ENCODE data around the gene CBLC. TPM values are rescaled to one million over a fixed set of nuclear protein-coding genes. Genes with fewer than 3 reads are reported as not detected.

Gene CBLC
- total and polyA plus RNA-seq, 10 of the 15 experiments (the other 5 are each of a cell fraction or from before 2014, with no cell fraction given), result not detected

DNA sequence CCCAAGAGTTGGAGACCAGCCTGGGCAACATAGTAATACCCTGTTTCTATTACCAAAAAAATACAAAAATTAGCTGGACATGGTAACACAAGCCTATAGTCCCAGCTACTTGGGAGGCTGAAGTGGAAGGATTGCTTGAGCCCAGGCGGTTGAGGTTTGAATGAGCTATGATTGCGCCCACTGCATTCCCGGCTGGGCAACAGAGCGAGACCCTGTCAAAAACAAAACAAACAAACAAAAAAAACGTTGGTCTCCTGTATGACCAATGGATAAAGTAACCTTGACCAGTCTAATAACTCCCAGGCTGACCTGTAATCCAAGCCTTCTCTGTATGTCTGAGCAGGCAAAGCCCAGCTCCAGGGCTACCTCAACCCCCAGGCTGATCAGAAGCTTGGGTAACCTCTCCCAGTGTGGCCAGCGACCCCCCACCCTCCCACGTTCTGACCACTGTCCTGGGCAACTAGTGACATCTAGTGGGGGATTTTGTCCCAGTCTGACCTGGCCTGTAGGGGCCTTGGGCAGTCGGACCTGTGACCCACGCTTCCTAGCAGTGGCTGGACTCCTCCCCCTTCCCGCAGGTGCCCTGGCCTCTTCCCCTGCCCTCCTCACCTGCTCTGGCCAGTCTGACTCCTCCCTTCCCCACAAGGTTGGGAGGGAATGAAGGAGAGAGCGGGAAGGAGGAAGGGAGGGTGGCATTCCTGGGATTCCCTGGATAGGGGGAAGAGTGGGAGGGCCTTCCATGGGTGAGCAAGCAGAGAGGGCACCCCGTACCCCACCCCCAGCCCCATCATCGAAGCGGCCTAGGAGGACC is 30.2 kb downstream of the CBLC start (continued):
- TF ChIP-seq, protein P1, sequence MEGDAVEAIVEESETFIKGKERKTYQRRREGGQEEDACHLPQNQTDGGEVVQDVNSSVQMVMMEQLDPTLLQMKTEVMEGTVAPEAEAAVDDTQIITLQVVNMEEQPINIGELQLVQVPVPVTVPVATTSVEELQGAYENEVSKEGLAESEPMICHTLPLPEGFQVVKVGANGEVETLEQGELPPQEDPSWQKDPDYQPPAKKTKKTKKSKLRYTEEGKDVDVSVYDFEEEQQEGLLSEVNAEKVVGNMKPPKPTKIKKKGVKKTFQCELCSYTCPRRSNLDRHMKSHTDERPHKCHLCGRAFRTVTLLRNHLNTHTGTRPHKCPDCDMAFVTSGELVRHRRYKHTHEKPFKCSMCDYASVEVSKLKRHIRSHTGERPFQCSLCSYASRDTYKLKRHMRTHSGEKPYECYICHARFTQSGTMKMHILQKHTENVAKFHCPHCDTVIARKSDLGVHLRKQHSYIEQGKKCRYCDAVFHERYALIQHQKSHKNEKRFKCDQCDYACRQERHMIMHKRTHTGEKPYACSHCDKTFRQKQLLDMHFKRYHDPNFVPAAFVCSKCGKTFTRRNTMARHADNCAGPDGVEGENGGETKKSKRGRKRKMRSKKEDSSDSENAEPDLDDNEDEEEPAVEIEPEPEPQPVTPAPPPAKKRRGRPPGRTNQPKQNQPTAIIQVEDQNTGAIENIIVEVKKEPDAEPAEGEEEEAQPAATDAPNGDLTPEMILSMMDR (IDR thresholded peaks at IDR 0.05 in 2 of 3, conservative IDR thresholded peaks at IDR 0.05 in 1 of 3; ENCODE audit: control insufficient read depth in 2 of 3, extremely low read depth in 1 of 3, insufficient read depth in 1 of 3, low read depth in 3 of 3, low read length in 3 of 3), result peak; percentile 11 to 44 (median 40); a peak in 3 of 6 replicates
- no peak for TF ChIP-seq FOS (IDR thresholded peaks at IDR 0.05; ENCODE audit: borderline replicate concordance, extremely low read depth, insufficient read length)
- no peak for TF ChIP-seq RAD51 (IDR thresholded peaks at IDR 0.05)

DNA sequence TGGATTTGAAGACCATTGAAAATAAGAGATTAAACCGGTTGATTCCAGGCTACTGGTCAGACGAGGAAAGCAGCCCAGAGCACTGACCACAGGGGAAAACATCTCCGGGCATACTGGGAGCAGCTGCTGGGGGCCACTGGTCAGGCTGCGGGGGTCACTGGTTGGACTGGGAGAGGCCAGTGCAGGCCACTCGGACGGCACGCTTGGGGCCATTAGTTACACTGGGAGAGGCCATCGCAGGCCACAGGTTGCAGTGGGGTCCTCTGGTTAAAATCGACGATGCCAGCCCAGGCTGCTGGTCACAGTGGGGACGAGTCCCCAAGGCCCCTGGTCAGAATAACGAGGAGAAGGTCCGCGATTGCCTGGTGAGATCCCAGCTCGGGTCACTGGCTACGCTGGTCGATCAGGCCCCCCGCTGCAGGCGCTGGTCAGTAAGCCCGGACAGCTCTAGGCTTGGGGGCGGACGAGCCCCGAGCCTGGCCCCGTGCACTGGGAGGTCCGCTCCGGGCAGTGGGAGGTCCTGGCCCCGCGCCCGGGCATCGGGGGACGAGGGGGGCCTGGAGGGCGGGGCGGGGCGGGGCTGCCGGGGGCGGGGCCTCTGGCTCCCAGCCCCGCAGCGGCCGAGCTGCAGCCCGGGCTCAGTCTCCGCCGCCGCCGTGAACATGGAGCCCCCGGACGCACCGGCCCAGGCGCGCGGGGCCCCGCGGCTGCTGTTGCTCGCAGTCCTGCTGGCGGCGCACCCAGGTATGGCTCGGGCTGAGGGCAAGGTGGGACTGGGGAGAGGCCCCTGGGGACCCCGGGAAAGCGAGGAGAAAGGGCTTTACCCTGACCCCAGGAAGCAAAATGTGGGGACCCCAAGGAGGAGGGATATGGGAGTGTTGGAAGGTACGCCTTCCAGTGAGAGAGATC is 31.0 kb downstream of the CBLC start, which contains the start of gene BCAM:
BCAM (plus strand) TSS at position 641 of the 909 bp plus-strand sequence; CDS start at position 663, 22 bp downstream.
- SMC1A ChIA-PET (ENCODE audit: uncharacterized antibody, unreplicated experiment), result interaction anchor here (1.3 kb wide), 1 partner anchor 118 kb away, joined by 4 read pairs; no protein-coding TSS in a partner anchor
- Histone ChIP-seq H4K20me1 (ENCODE audit: control insufficient read depth, insufficient read depth) (no peaks in the 10 kb centered on the region), H3K9ac (ENCODE audit: control insufficient read depth, insufficient read depth, low read length) (no peak within 1 kb of the TSS), H3K36me3 (ENCODE audit: control insufficient read depth in 2 of 2, insufficient read depth in 2 of 2, low read length in 1 of 2) (no peaks in the 10 kb centered on the region), H3K4me1 (ENCODE audit: control insufficient read depth, insufficient read depth, low read length) (no peaks in the 10 kb centered on the region), H2AFZ (ENCODE audit: control insufficient read depth, low read depth, low read length) (no peak within 1 kb of the TSS), H3K27ac (ENCODE audit: control insufficient read depth, insufficient read depth) (no peak within 1 kb of the TSS), H3K9me3 (replicated peaks; ENCODE audit: control insufficient read depth, insufficient read depth, low read length) (no peaks in the 10 kb centered on the region), H3K4me3 (no peak within 1 kb of the TSS), H3K4me2 (ENCODE audit: control insufficient read depth, insufficient read depth) (no peak within 1 kb of the TSS), H3K27me3 (replicated peaks in 1 of 2; ENCODE audit: control insufficient read depth in 2 of 2, insufficient read depth in 2 of 2, low read length in 1 of 2) (no peaks in the 10 kb centered on the region; a peak in 2 of 4 replicates), H3K79me2 (ENCODE audit: control insufficient read depth, insufficient read depth, low read length) (no peaks in the 10 kb centered on the region)
- CTCF ChIA-PET, result interaction anchor here (3.7 kb wide), 1 partner anchor 85 kb away, joined by 16 read pairs; no protein-coding TSS in a partner anchor
- intact Hi-C loops (cut with micrococcal nuclease; ENCODE audit: unreplicated experiment) (no loop called here), in situ Hi-C loops (cut with MboI) (no loop called here)
- BruUV-seq (replicated peaks), result no TSS peak
- FAIRE-seq, result no peak
- RAD21 ChIA-PET (ENCODE audit: unreplicated experiment), result interaction anchor here (1.6 kb wide), 1 partner anchor 119 kb away, joined by 5 read pairs; no protein-coding TSS in a partner anchor
- DNase-seq (ENCODE audit: low read depth, low spot score), result no peak
- ATAC-seq, result peak; percentile 49
- 7% methylated on average over 43 of the region's 59 CpGs for WGBS (ENCODE audit: insufficient coverage, insufficient replicate concordance, low lambda C conversion rate, missing lambda C conversion rate)
- POLR2A ChIA-PET, result no interaction called here
- TF ChIP-seq TBL1XR1 (IDR thresholded peaks at IDR 0.05; ENCODE audit: low read depth, low read length) (no peak), NRF1 (conservative IDR thresholded peaks at IDR 0.05; ENCODE audit: low read depth, low read length) (no peak), RCOR1 (conservative IDR thresholded peaks at IDR 0.05; ENCODE audit: low read depth, low read length) (no peak), NFYA (IDR thresholded peaks at IDR 0.05; ENCODE audit: borderline replicate concordance, low read depth, low read length) (no peak), NR2F1 (conservative IDR thresholded peaks at IDR 0.05) (no peak)
- TF ChIP-seq, protein P2, sequence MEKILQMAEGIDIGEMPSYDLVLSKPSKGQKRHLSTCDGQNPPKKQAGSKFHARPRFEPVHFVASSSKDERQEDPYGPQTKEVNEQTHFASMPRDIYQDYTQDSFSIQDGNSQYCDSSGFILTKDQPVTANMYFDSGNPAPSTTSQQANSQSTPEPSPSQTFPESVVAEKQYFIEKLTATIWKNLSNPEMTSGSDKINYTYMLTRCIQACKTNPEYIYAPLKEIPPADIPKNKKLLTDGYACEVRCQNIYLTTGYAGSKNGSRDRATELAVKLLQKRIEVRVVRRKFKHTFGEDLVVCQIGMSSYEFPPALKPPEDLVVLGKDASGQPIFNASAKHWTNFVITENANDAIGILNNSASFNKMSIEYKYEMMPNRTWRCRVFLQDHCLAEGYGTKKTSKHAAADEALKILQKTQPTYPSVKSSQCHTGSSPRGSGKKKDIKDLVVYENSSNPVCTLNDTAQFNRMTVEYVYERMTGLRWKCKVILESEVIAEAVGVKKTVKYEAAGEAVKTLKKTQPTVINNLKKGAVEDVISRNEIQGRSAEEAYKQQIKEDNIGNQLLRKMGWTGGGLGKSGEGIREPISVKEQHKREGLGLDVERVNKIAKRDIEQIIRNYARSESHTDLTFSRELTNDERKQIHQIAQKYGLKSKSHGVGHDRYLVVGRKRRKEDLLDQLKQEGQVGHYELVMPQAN (conservative IDR thresholded peaks at IDR 0.05), result no peak
- TF ChIP-seq, protein P3, sequence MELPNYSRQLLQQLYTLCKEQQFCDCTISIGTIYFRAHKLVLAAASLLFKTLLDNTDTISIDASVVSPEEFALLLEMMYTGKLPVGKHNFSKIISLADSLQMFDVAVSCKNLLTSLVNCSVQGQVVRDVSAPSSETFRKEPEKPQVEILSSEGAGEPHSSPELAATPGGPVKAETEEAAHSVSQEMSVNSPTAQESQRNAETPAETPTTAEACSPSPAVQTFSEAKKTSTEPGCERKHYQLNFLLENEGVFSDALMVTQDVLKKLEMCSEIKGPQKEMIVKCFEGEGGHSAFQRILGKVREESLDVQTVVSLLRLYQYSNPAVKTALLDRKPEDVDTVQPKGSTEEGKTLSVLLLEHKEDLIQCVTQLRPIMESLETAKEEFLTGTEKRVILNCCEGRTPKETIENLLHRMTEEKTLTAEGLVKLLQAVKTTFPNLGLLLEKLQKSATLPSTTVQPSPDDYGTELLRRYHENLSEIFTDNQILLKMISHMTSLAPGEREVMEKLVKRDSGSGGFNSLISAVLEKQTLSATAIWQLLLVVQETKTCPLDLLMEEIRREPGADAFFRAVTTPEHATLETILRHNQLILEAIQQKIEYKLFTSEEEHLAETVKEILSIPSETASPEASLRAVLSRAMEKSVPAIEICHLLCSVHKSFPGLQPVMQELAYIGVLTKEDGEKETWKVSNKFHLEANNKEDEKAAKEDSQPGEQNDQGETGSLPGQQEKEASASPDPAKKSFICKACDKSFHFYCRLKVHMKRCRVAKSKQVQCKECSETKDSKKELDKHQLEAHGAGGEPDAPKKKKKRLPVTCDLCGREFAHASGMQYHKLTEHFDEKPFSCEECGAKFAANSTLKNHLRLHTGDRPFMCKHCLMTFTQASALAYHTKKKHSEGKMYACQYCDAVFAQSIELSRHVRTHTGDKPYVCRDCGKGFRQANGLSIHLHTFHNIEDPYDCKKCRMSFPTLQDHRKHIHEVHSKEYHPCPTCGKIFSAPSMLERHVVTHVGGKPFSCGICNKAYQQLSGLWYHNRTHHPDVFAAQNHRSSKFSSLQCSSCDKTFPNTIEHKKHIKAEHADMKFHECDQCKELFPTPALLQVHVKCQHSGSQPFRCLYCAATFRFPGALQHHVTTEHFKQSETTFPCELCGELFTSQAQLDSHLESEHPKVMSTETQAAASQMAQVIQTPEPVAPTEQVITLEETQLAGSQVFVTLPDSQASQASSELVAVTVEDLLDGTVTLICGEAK (IDR thresholded peaks at IDR 0.05; ENCODE audit: borderline replicate concordance), result no peak

Data from GM12878 (cell line).